HEK293 (cell line): Measurements from ENCODE around the gene BTBD9.

ENCODE experiments used
- CTCF ChIA-PET: fragments of 350-600 bp; formaldehyde crosslinking; extraction: SDS; loops from one replicate; lab custom pipeline; 2021; ENCODE audit warnings: antibody characterized with exemption; lab: Yijun Ruan, JAX
- POLR2A ChIA-PET: fragments of 300-600 bp; formaldehyde crosslinking; extraction: SDS; loops from one replicate; lab custom pipeline; 2020; ENCODE audit warnings: antibody characterized with exemption, inconsistent platforms; lab: Yijun Ruan, JAX
- H3K27ac ChIP-seq: fragments of 200-500 bp; sonication (Bioruptor generic); 2 replicates; pipeline ENCODE4 v1.5.1; 2014; ENCODE audit warnings: low read depth, low read length, control low read depth, inconsistent platforms; ENCODE audit errors: extremely low read depth
- H3K36me3 ChIP-seq, 2 experiments: fragments of 200-500 bp in 1 of 2; sonication (Bioruptor generic) in 1 of 2; 1 replicate in 1 of 2; 2 replicates in 1 of 2; pipeline ENCODE4 v1.5.1; 2014 to 2017; ENCODE audit warnings: inconsistent platforms in 2 of 2, low read length in 2 of 2; ENCODE audit not compliant: control insufficient read depth in 2 of 2, insufficient read depth in 1 of 2
- H3K4me1 ChIP-seq: fragments of 200-500 bp; sonication (Bioruptor generic); 2 replicates; pipeline ENCODE4 v1.5.1; 2014; ENCODE audit warnings: mild to moderate bottlenecking, low read length, inconsistent platforms; ENCODE audit not compliant: control insufficient read depth, insufficient read depth
- H3K4me3 ChIP-seq: 2 replicates; pipeline ENCODE4 v1.5.1; 2011; ENCODE audit warnings: low read depth, mild to moderate bottlenecking, control low read depth, low read length, moderate library complexity
- H3K9me3 ChIP-seq: fragments of 200-500 bp; sonication (Bioruptor generic); 2 replicates; pipeline ENCODE4 v1.5.1; 2014; ENCODE audit warnings: low read depth, low read length, inconsistent platforms; ENCODE audit not compliant: control insufficient read depth, insufficient read depth
- GLIS1 ChIP-seq: fragments of 450-650 bp; formaldehyde crosslinking; IDR thresholded peaks from 2 replicates; pipeline ENCODE4 v1.5.1; 2016; ENCODE audit warnings: missing biosample characterization, missing genetic modification characterization
- SALL2 ChIP-seq: fragments of 450-650 bp; formaldehyde crosslinking; IDR thresholded peaks from 2 replicates; pipeline ENCODE4 v1.5.0; 2017; ENCODE audit warnings: missing biosample characterization, mild to moderate bottlenecking, missing genetic modification characterization, borderline replicate concordance
- TSHZ1 ChIP-seq: fragments of 450-650 bp; formaldehyde crosslinking; IDR thresholded peaks from 2 replicates; pipeline ENCODE4 v1.5.1; 2016; ENCODE audit warnings: missing biosample characterization, missing genetic modification characterization, borderline replicate concordance
- ZBTB11 ChIP-seq: fragments of 450-650 bp; formaldehyde crosslinking; conservative IDR thresholded peaks from 2 replicates; pipeline ENCODE4 v1.5.1; 2016; ENCODE audit warnings: low read depth, missing biosample characterization, missing genetic modification characterization
- ZNF112 ChIP-seq: fragments of 450-650 bp; formaldehyde crosslinking; IDR thresholded peaks from 2 replicates; pipeline ENCODE4 v1.5.0; 2017; ENCODE audit warnings: missing biosample characterization, missing genetic modification characterization
- ZNF19 ChIP-seq: fragments of 450-650 bp; formaldehyde crosslinking; IDR thresholded peaks from 2 replicates; pipeline ENCODE4; 2016; ENCODE audit warnings: missing biosample characterization, missing genetic modification characterization, low read depth
- ZNF223 ChIP-seq: fragments of 450-650 bp; formaldehyde crosslinking; IDR thresholded peaks from 2 replicates; pipeline ENCODE4 v1.5.1; 2016; ENCODE audit warnings: missing biosample characterization, missing genetic modification characterization
- ZNF23 ChIP-seq: fragments of 450-650 bp; formaldehyde crosslinking; IDR thresholded peaks from 2 replicates; pipeline ENCODE4 v1.5.1; 2016; ENCODE audit warnings: missing biosample characterization, missing genetic modification characterization, borderline replicate concordance
- ZNF26 ChIP-seq: fragments of 450-650 bp; formaldehyde crosslinking; IDR thresholded peaks from 2 replicates; pipeline ENCODE4 v1.5.1; 2016; ENCODE audit warnings: missing biosample characterization, missing genetic modification characterization
- ZNF362 ChIP-seq: fragments of 450-650 bp; formaldehyde crosslinking; IDR thresholded peaks from 2 replicates; pipeline ENCODE4 v1.5.1; 2016; ENCODE audit warnings: missing biosample characterization, missing genetic modification characterization
- ZNF521 ChIP-seq: fragments of 450-650 bp; formaldehyde crosslinking; IDR thresholded peaks from 2 replicates; pipeline ENCODE4 v1.5.1; 2017; ENCODE audit warnings: missing biosample characterization, mild to moderate bottlenecking, missing genetic modification characterization
- ZNF580 ChIP-seq: fragments of 450-650 bp; formaldehyde crosslinking; IDR thresholded peaks from 2 replicates; pipeline ENCODE4 v1.5.1; 2016; ENCODE audit warnings: missing biosample characterization, missing genetic modification characterization
- ZNF704 ChIP-seq: fragments of 450-650 bp; formaldehyde crosslinking; IDR thresholded peaks from 2 replicates; pipeline ENCODE4 v1.5.1; 2016; ENCODE audit warnings: missing biosample characterization, missing genetic modification characterization
- ZNF707 ChIP-seq: fragments of 450-650 bp; formaldehyde crosslinking; IDR thresholded peaks from 2 replicates; pipeline ENCODE4 v1.5.1; 2016; ENCODE audit warnings: missing biosample characterization, missing genetic modification characterization
- ZNF747 ChIP-seq: fragments of 450-650 bp; formaldehyde crosslinking; IDR thresholded peaks from 2 replicates; pipeline ENCODE4 v1.5.1; 2016; ENCODE audit warnings: missing biosample characterization, missing genetic modification characterization
- ZNF776 ChIP-seq: fragments of 450-650 bp; formaldehyde crosslinking; IDR thresholded peaks from 2 replicates; pipeline ENCODE4 v1.5.0; 2017; ENCODE audit warnings: missing biosample characterization, missing genetic modification characterization, borderline replicate concordance
- ZNF843 ChIP-seq: fragments of 450-650 bp; formaldehyde crosslinking; IDR thresholded peaks from 2 replicates; pipeline ENCODE4 v1.5.1; 2016; ENCODE audit warnings: missing biosample characterization, missing genetic modification characterization
- ZSCAN18 ChIP-seq: fragments of 450-650 bp; formaldehyde crosslinking; IDR thresholded peaks from 2 replicates; pipeline ENCODE4 v1.5.1; 2016; ENCODE audit warnings: missing biosample characterization, missing genetic modification characterization

The BTBD9 gene

GRCh38 chr6:38481851-38482250, 157.9 kb downstream of the BTBD9 start:
- ChIA-PET POLR2A (no interaction called here), CTCF (interaction anchor here (0.7 to 6.5 kb wide), 4 partner anchors 12 to 777 kb away, joined by 3 to 41 read pairs (median 4); no protein-coding TSS in a partner anchor)
- H3K9me3 ChIP-seq: no peaks in the 10 kb centered on the region
- no peaks in the 10 kb centered on the region; the same call in 1 of the 2 replicates for H3K4me1 ChIP-seq
- TF ChIP-seq ZSCAN18 (tag by site-specific recombination) (no peak), ZNF521 (no peak), ZNF362 (tag by site-specific recombination) (no peak)
- H3K27ac ChIP-seq: no peak overlapping the region
- H3K4me3 ChIP-seq: no peak overlapping the region
- no peaks in the 10 kb centered on the region for H3K36me3 ChIP-seq

- Histone ChIP-seq H3K4me1 (no peaks in the 10 kb centered on the region; the same call in 1 of the 2 replicates), H3K27ac (no peak overlapping the region), H3K36me3 (no peaks in the 10 kb centered on the region), H3K4me3 (no peak overlapping the region), H3K9me3 (no peaks in the 10 kb centered on the region)
- CTCF ChIA-PET: interaction anchor here (0.7 to 6.5 kb wide), 4 partner anchors 12 to 989 kb away, joined by 3 to 41 read pairs (median 4); no protein-coding TSS in a partner anchor
- TF ChIP-seq TSHZ1 (tag by site-specific recombination): no peak
- no peak for TF ChIP-seq ZNF223 (tag by site-specific recombination)
- TF ChIP-seq ZNF112 (tag by site-specific recombination): no peak
- TF ChIP-seq ZNF26 (tag by site-specific recombination): no peak
- TF ChIP-seq ZBTB11 (tag by site-specific recombination): no peak
- TF ChIP-seq ZNF707 (tag by site-specific recombination): no peak
- TF ChIP-seq GLIS1: no peak
- no peak for TF ChIP-seq ZNF580 (tag by site-specific recombination)
- no peak for TF ChIP-seq ZNF843 (tag by site-specific recombination)
- no peak for TF ChIP-seq ZNF23 (tag by site-specific recombination)
- no peak for TF ChIP-seq ZNF747 (tag by site-specific recombination)
- TF ChIP-seq ZNF704 (tag by site-specific recombination): no peak
- no peak for TF ChIP-seq ZNF19
- TF ChIP-seq ZNF776 (tag by site-specific recombination): no peak
- no peak for TF ChIP-seq SALL2
- POLR2A ChIA-PET: no interaction called here
These were observed 158.4 kb downstream of the BTBD9 start for GRCh38 chr6:38481211-38481836.
